ENCODE results near the gene ARHGEF17.

ARHGEF17 gene

DNA sequence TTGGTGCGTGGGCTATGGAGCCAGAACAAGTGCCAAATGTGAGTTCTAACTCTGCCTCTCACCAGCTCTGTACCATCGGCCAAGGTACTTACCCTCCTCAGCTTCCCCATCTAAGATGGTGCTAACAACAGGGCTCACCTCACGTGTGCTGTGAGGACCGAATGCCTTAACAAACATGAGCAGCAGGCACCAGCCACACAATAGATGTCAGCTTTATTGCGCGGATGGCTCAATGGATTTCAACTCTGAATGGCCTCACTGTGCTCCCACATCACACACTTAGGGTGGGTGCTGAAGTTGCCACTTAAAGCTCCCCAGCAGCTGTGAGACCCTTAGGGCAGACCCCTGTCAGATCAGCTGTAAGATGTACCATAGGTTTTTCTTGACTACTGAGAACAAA, 92.2 kb downstream of the ARHGEF17 start:
- Histone ChIP-seq H3K9ac (ENCODE audit: low read depth, low read length) (no peak overlapping the region), H3K9me3 (ENCODE audit: control insufficient read depth, insufficient read depth, low read length) (no peaks in the 10 kb centered on the region), H3K36me3 (ENCODE audit: insufficient read depth, low read length) (no peaks in the 10 kb centered on the region), H3K4me1 (ENCODE audit: insufficient read depth, low read length) (peaks cover 22% of the 10 kb centered on the region; the same call in 1 of the 2 replicates)

DNA sequence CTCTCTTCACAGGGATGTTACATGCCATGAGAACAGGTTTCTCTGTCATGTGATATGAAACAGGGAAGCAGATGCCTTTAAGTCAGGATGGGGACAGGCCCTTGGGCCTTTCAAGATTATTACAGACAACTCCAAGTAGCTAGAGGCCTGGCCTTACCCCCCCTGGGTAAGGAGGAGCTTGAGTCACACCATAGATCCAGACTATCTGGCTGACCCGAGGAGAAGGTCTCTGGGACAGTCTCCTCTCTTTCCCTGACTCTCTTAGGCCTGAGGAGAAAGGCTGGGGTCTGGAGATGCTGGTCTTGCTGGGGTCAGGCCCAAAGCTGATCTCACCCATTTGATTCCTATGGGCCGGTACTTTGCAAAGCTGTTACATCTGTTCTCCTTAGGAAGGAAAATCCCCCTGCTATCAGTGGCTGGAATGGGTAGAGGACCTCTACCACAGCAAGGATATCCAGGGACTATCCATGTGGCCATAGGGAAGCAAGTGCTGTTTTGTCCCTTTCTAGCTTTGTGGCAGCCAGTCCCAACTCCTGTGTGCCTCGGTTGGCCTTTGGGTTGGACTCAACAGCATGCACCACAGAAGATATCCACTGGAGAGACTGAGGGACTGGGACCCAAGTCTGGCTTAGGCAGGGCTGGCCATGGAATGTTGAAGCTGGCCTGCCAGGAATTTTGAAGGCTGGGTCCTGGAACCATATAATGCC, 93.3 kb downstream of the ARHGEF17 start:
- Histone ChIP-seq H3K4me1 (ENCODE audit: insufficient read depth, low read length) (peaks cover 22% of the 10 kb centered on the region; the same call in 1 of the 2 replicates), H3K36me3 (ENCODE audit: insufficient read depth, low read length) (no peaks in the 10 kb centered on the region), H3K9me3 (ENCODE audit: control insufficient read depth, insufficient read depth, low read length) (no peaks in the 10 kb centered on the region), H3K9ac (ENCODE audit: low read depth, low read length) (no peak overlapping the region)

DNA sequence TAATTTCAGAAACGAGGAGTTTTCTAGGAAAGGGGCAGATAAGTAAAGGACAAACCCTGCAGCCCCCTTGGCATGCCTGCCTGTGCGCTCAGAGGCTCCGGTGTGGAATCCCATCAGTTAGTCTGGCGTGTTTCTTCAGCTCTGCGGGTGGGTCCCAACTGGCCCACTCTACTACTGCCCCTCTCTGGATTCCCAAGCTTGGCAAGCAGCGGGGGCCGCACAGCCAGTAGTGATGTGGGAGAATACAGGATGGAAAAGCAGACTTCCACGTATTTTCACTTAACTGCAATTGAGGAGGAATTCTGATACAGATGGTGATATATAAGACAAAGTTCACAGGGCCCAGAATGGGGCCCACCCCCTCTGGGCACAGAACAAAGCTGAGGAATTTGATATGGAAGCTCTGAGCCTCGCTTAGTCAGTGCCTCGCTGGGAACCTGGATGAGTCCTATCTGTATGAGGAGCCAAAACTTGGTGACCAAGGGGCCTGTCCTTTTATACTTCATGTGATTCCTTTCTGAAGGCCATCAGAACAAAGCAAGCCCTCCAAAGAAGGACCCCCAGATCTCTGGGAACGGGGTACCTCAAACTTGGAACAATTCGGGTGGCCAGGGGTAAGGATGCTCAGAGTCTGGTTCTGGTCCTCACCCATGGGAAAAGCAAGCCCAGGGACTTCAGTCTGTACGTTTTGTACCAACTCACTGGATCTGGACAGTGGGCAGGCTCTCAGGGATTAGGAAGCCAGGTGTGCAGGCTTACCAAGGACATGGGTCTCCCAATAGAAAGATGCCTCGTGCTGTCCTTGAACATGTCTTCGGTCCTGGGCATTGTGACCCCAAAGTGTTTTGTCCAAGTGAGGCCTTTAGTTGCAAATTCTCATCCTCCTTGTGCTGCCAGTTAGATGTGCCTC, 94.1 kb downstream of the ARHGEF17 start:
- Histone ChIP-seq H3K9me3 (ENCODE audit: control insufficient read depth, insufficient read depth, low read length) (no peaks in the 10 kb centered on the region), H3K9ac (ENCODE audit: low read depth, low read length) (no peak overlapping the region), H3K36me3 (ENCODE audit: insufficient read depth, low read length) (no peaks in the 10 kb centered on the region; the same call in 1 of the 2 replicates), H3K4me1 (ENCODE audit: insufficient read depth, low read length) (peaks cover 22% of the 10 kb centered on the region; the same call in 1 of the 2 replicates)

DNA sequence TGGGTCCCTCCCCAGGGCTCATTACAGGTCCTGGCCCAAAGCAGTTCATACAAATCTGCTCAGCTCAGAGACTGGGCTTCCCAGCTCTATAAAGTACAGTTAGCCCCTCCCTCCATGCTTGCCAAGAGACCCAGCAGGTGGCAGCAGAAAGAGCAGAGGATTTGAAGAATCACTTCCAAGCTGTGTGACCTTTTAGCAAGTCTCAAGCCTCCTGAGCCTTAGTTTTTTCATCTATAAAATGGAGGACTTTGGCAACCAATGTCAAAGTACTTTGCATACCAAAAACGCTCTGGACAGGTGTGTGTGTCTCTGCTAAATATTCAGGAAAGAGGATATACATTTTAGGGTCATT, 94.7 kb downstream of the ARHGEF17 start:
- no peaks in the 10 kb centered on the region; the same call in 1 of the 2 replicates for H3K36me3 ChIP-seq (ENCODE audit: insufficient read depth, low read length)
- H3K9me3 ChIP-seq (ENCODE audit: control insufficient read depth, insufficient read depth, low read length): no peaks in the 10 kb centered on the region
- H3K4me1 ChIP-seq (ENCODE audit: insufficient read depth, low read length): peaks cover 22% of the 10 kb centered on the region; the same call in 1 of the 2 replicates
- H3K9ac ChIP-seq (ENCODE audit: low read depth, low read length): no peak overlapping the region

DNA sequence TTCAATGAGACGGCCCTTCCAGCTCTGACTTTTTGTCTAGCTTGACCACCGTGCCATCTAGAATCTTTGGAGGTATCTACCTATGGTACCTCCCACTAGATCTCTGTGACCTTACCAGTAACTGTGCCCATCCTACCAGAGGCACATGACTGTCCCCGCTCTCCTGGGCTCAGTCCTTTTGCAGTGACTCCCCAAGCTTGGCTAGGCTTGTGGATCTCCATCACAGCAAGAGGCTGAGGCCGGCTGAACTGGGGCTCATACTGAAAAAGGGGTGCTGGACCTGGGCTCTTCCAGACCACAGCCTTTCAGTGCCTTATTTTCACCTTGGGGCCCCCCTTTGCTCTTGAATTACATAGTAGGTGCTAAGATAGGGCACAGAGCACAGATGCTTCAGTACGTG, 95.5 kb downstream of the ARHGEF17 start:
- Histone ChIP-seq H3K4me1 (ENCODE audit: insufficient read depth, low read length) (peaks cover 22% of the 10 kb centered on the region; the same call in 1 of the 2 replicates), H3K9ac (ENCODE audit: low read depth, low read length) (no peak overlapping the region), H3K9me3 (ENCODE audit: control insufficient read depth, insufficient read depth, low read length) (no peaks in the 10 kb centered on the region), H3K36me3 (ENCODE audit: insufficient read depth, low read length) (no peaks in the 10 kb centered on the region; the same call in 1 of the 2 replicates)

DNA sequence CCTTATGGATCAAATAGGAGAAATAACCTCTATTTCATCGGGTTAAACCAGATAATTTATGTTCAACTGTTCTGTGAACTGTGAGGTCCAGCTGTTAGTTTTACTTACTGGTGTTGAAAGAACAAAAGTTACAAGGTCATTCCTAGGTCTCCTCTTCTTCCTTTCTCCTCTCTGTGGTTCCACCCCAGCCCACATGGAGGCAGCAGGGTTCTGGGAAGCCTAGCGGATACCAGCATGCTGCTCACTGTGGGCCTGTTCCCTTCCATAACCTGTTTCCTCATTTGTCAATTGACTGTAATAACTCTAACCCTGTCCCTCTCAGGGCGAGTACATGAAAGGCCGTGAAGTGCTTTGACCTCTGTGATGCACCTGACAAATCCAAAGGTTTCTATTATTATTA, 96.0 kb downstream of the ARHGEF17 start:
- peaks cover 18% of the 10 kb centered on the region; the same call in 1 of the 2 replicates for H3K4me1 ChIP-seq (ENCODE audit: insufficient read depth, low read length)
- H3K9ac ChIP-seq (ENCODE audit: low read depth, low read length): no peak overlapping the region
- no peaks in the 10 kb centered on the region for H3K9me3 ChIP-seq (ENCODE audit: control insufficient read depth, insufficient read depth, low read length)
- no peaks in the 10 kb centered on the region; the same call in 1 of the 2 replicates for H3K36me3 ChIP-seq (ENCODE audit: insufficient read depth, low read length)

DNA sequence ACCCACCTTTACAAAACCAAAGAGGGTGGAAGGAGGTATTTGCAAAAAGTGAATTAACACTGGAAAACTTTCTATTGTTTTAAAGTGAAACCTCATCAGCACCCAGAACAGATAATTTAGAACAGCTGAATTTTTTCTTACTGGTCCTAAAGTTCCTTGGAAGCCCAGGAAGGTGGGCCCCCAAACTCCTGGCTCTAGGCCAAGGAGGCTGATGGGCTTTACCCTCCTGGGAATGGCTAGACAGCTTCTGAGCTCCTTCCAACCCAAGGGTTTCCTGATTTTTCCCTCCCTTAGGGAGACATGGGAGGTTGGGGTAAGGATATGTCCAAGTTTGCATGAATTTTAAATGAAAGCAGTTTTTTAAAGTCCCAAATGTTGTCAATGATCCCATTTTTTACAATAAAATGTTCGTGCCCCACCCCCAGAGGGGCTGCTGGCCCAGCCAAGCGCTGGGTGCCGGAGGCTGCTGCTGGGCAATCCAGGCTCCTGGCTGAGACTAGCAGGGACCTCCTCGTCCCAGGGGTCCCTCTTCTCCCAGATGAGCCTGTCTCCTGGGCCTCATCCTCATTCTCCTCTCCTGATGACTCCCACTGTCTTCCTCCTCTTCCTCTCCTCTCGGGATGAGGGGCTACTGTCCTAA, 96.5 kb downstream of the ARHGEF17 start:
- peaks cover 14% of the 10 kb centered on the region; the same call in 1 of the 2 replicates for H3K4me1 ChIP-seq (ENCODE audit: insufficient read depth, low read length)
- no peak overlapping the region for H3K9ac ChIP-seq (ENCODE audit: low read depth, low read length)
- H3K36me3 ChIP-seq (ENCODE audit: insufficient read depth, low read length): no peaks in the 10 kb centered on the region; the same call in 1 of the 2 replicates
- H3K9me3 ChIP-seq (ENCODE audit: control insufficient read depth, insufficient read depth, low read length): no peaks in the 10 kb centered on the region

DNA sequence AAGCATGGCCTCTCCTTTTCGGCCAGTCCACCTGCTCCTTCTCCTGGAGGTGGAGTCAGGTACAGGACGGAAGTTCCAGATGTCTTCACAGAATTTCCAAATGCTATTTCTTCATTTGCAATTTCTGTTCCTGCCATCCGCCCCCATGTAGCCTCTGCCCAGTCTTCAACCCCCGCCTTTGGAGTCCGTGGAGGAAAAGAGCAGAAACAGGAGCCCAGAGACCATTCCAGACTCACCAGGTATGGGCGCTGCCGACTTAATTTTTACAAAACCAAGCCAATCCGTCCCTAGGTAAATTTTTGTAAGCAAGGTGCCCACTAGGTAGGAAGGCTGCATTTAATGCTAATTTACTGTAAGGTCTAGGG, 97.1 kb downstream of the ARHGEF17 start:
- Histone ChIP-seq H3K9ac (ENCODE audit: low read depth, low read length) (no peak overlapping the region), H3K9me3 (ENCODE audit: control insufficient read depth, insufficient read depth, low read length) (no peaks in the 10 kb centered on the region), H3K4me1 (ENCODE audit: insufficient read depth, low read length) (peaks cover 14% of the 10 kb centered on the region; the same call in 1 of the 2 replicates), H3K36me3 (ENCODE audit: insufficient read depth, low read length) (no peaks in the 10 kb centered on the region; the same call in 1 of the 2 replicates)

DNA sequence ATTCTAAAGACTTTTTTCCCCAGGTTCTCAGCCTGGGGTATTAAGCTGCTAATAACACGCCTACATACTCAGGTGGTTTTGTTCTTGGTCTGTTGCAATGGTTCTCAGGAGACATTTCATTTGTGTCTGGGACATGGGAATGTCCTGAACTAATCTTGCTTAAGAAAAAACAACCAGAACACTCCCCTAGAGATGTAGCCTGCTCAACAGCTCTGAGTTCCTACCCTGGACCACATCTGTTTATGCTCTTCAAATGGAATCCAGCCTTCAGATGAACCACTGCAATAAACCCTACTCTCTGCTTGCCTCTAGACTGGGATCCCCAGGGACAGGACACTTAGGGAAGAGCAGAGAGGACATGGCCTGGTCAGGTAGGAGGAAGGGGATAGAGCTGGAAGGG, 98.1 kb downstream of the ARHGEF17 start:
- Histone ChIP-seq H3K9ac (ENCODE audit: low read depth, low read length) (no peak overlapping the region), H3K9me3 (ENCODE audit: control insufficient read depth, insufficient read depth, low read length) (no peaks in the 10 kb centered on the region), H3K36me3 (ENCODE audit: insufficient read depth, low read length) (no peaks in the 10 kb centered on the region; the same call in none of the 2 replicates), H3K4me1 (ENCODE audit: insufficient read depth, low read length) (peaks cover 14% of the 10 kb centered on the region; the same call in 1 of the 2 replicates)

DNA sequence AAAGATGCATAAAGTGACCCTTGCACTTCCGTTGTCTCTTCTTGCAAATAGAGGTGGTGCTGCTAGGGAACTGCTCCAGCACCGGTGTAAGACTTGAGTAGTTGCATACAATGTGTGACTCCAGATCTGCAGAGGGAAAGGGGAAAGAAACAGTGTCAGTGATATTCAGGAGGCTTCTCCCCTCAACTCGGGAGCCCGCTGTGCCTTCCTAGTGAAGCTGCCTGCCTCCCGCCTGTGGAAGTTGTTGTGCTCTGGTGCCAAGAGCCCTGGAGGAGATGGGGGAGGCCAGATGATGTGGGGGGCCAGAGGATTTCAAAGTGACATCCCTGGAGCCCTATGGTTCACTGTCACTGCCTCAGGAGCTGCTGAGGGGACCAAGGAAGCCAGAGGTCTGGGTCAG, 98.5 kb downstream of the ARHGEF17 start:
- Histone ChIP-seq H3K36me3 (ENCODE audit: insufficient read depth, low read length) (no peaks in the 10 kb centered on the region; the same call in none of the 2 replicates), H3K9ac (ENCODE audit: low read depth, low read length) (no peak overlapping the region), H3K4me1 (ENCODE audit: insufficient read depth, low read length) (peaks cover 11% of the 10 kb centered on the region; the same call in 1 of the 2 replicates), H3K9me3 (ENCODE audit: control insufficient read depth, insufficient read depth, low read length) (no peaks in the 10 kb centered on the region)

DNA sequence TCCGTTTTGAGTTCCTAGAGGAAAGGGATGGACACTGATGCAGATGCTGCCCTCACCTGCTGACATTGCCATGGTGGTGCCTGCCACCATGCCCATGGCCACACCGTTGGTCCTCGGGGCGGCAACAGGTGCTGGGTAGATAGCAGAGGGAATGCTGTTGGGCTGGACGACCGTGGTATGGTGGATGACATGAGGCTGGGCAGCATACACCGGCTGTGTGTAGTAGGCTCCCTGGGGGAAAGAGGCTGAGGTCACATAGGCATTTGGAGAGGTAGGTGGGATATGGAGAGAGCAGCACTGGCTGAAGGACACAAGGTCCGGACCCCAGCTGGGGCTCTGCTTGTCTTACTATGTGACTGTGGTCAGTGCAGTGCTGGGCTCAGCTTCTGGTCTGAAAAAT, 101.4 kb downstream of the ARHGEF17 start:
- H3K9me3 ChIP-seq (ENCODE audit: control insufficient read depth, insufficient read depth, low read length): no peaks in the 10 kb centered on the region
- H3K9ac ChIP-seq (ENCODE audit: low read depth, low read length): no peak overlapping the region
- no peaks in the 10 kb centered on the region; the same call in none of the 2 replicates for H3K36me3 ChIP-seq (ENCODE audit: insufficient read depth, low read length)
- peaks cover 3% of the 10 kb centered on the region; the same call in 1 of the 2 replicates for H3K4me1 ChIP-seq (ENCODE audit: insufficient read depth, low read length)

DNA sequence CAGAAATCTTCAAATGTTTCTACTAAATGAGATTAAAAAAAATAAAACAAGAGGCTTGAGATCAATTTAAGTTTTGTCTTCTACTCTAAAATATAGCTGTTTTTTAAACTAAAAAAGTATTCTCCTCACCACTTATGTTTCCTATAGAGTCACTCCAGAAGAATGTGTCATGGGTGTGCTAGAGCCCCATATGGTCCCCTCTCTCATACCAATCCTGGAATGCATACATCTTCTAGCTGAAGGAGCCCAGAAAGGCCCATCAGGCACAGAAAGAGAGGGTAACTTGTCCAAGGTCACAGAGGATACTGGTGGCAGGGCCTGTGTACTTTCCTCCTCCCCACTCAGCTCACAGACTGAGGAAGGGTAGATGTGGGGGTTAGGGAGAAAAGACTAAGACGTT, 102.6 kb downstream of the ARHGEF17 start:
- no peaks in the 10 kb centered on the region; the same call in none of the 2 replicates for H3K36me3 ChIP-seq (ENCODE audit: insufficient read depth, low read length)
- H3K9me3 ChIP-seq (ENCODE audit: control insufficient read depth, insufficient read depth, low read length): no peaks in the 10 kb centered on the region
- H3K9ac ChIP-seq (ENCODE audit: low read depth, low read length): no peak overlapping the region
- peaks cover 3% of the 10 kb centered on the region; the same call in 1 of the 2 replicates for H3K4me1 ChIP-seq (ENCODE audit: insufficient read depth, low read length)

DNA sequence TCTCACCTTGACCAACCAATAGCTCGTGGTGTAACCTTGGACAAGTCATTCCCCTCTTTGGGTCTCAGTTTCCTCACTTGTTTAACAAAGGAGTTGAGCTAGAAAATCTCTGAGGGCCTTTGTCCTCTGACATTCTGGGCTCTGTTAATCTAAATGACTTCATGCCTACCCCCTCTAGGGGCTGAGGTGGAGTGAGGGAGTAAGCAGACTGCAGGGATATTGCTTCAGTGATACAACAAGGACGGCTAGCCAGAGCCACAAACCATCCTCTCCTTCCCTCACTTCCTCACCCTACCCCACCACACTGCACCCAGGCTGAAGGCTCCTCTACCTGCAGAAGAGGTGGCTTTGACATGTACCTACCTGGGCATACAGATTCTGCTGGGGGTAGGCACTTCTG, 103.0 kb downstream of the ARHGEF17 start:
- no peak overlapping the region for H3K9ac ChIP-seq (ENCODE audit: low read depth, low read length)
- H3K36me3 ChIP-seq (ENCODE audit: insufficient read depth, low read length): no peaks in the 10 kb centered on the region; the same call in none of the 2 replicates
- peaks cover 3% of the 10 kb centered on the region; the same call in 1 of the 2 replicates for H3K4me1 ChIP-seq (ENCODE audit: insufficient read depth, low read length)
- H3K9me3 ChIP-seq (ENCODE audit: control insufficient read depth, insufficient read depth, low read length): no peaks in the 10 kb centered on the region

DNA sequence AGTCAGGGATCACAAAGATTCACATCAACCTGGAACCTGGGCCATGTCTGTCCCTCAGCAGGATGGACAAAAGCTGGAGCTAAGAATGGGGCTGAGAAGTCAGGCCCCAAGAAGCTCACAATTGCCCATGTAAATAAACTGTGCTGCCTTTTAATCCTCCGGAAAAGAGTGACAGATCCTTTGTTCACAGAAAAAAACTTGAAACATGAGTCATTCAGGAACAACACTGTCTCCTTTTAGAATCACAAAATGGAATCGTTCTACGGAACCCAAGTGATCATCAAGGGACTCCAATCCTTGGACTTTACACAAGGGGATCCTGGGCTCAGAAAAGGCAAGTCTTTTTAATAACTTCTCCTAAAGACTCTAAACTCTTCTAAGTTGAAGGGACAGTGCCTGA, 104.2 kb downstream of the ARHGEF17 start:
- no peaks in the 10 kb centered on the region; the same call in 1 of the 2 replicates for H3K36me3 ChIP-seq (ENCODE audit: insufficient read depth, low read length)
- no peak overlapping the region for H3K9ac ChIP-seq (ENCODE audit: low read depth, low read length)
- H3K4me1 ChIP-seq (ENCODE audit: insufficient read depth, low read length): peaks cover 3% of the 10 kb centered on the region; the same call in 1 of the 2 replicates
- H3K9me3 ChIP-seq (ENCODE audit: control insufficient read depth, insufficient read depth, low read length): no peaks in the 10 kb centered on the region
